Activated CD8-positive, alpha-beta memory T cell treated with anti-CD3 and anti-CD28 coated beads, Interleukin-2, amount 50 U/mL, for 1 hour (primary cell): ENCODE results near the gene ATXN7L3.

Source experiments
- DNase-seq: peaks from one replicate; pipeline ENCODE4 v3.0.0-alpha.2; 2020; ENCODE audit errors: extremely low read depth

Gene ATXN7L3

GRCh38 chr17:44200478-44201155 is 933 bp upstream of the ATXN7L3 start:
- no peak for DNase-seq

GRCh38 chr17:44198721-44199552 is 747 bp downstream of the ATXN7L3 start:
- no peak for DNase-seq

- no peak for DNase-seq
These were observed 1.5 kb downstream of the ATXN7L3 start for GRCh38 chr17:44197980-44198720.

GRCh38 chr17:44197107-44197506 is 2.6 kb downstream of the ATXN7L3 start:
- no peak for DNase-seq

GRCh38 chr17:44193326-44194084 is 6.2 kb downstream of the ATXN7L3 start:
- no peak for DNase-seq

- DNase-seq, result no peak
These were observed 6.9 kb downstream of the ATXN7L3 start for GRCh38 chr17:44192750-44193149.

- no peak for DNase-seq
These were observed 7.7 kb downstream of the ATXN7L3 start for GRCh38 chr17:44191941-44192496.

GRCh38 chr17:44191369-44191768 is 8.3 kb downstream of the ATXN7L3 start:
- no peak for DNase-seq

GRCh38 chr17:44190481-44190880 is 9.2 kb downstream of the ATXN7L3 start:
- DNase-seq, result no peak

GRCh38 chr17:44188576-44189403 is 10.9 kb downstream of the ATXN7L3 start:
- DNase-seq, result no peak

GRCh38 chr17:44187131-44187899 is 12.4 kb downstream of the ATXN7L3 start:
- no peak for DNase-seq

GRCh38 chr17:44186307-44187130 is 13.2 kb downstream of the ATXN7L3 start, which contains the start of gene TMUB2:
Gene TMUB2, plus strand, starts transcription at chr17:44186972. Its CDS starts 737 bp downstream, at chr17:44187709.
- DNase-seq, result peak; percentile 99

- no peak for DNase-seq
These were observed 15.4 kb downstream of the ATXN7L3 start for GRCh38 chr17:44184212-44184810.

- no peak for DNase-seq
These were observed 16.7 kb downstream of the ATXN7L3 start for GRCh38 chr17:44183024-44183423.

GRCh38 chr17:44178133-44178532 is 21.6 kb downstream of the ATXN7L3 start:
- DNase-seq, result no peak

GRCh38 chr17:44177640-44178039 is 22.0 kb downstream of the ATXN7L3 start:
- DNase-seq, result no peak

GRCh38 chr17:44176671-44177501 is 22.8 kb downstream of the ATXN7L3 start:
- no peak for DNase-seq
